ENCODE data around the gene CFAP73.

CFAP73 gene

DNA sequence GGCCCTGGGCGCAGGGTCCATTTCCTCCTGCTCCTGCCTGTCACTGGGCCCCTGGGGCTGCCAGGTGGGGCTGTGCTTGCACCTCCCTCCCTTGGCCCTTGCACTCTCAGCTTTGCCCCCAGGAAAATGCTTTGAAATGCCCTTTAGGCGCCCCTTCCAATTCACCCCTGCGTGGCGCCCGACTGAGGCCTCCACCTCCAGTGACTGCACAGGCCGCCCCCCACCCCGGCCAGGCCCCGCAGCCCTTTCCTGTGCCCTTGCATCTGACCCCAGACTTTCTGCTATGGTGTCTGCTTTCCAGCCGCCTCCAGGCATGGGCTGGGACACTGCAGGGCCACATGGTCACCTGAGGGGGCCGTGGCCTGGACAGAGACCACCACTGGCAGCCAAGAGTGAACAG, 18.3 kb downstream of the CFAP73 start:
- no peaks in the 10 kb centered on the region for H3K9me3 Mint-ChIP-seq
- no peaks in the 10 kb centered on the region for H3K27me3 Mint-ChIP-seq (ENCODE audit: low read depth)
- no peaks in the 10 kb centered on the region for H3K4me1 Mint-ChIP-seq
- peaks cover 56% of the 10 kb centered on the region for H3K36me3 Mint-ChIP-seq (ENCODE audit: low read depth)
- TF ChIP-seq, protein P1, sequence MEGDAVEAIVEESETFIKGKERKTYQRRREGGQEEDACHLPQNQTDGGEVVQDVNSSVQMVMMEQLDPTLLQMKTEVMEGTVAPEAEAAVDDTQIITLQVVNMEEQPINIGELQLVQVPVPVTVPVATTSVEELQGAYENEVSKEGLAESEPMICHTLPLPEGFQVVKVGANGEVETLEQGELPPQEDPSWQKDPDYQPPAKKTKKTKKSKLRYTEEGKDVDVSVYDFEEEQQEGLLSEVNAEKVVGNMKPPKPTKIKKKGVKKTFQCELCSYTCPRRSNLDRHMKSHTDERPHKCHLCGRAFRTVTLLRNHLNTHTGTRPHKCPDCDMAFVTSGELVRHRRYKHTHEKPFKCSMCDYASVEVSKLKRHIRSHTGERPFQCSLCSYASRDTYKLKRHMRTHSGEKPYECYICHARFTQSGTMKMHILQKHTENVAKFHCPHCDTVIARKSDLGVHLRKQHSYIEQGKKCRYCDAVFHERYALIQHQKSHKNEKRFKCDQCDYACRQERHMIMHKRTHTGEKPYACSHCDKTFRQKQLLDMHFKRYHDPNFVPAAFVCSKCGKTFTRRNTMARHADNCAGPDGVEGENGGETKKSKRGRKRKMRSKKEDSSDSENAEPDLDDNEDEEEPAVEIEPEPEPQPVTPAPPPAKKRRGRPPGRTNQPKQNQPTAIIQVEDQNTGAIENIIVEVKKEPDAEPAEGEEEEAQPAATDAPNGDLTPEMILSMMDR (IDR thresholded peaks at IDR 0.05; ENCODE audit: unreplicated experiment in 3 of 3) = no peak
- H3K27ac Mint-ChIP-seq = no peak overlapping the region
- no peak overlapping the region for H3K4me3 Mint-ChIP-seq

DNA sequence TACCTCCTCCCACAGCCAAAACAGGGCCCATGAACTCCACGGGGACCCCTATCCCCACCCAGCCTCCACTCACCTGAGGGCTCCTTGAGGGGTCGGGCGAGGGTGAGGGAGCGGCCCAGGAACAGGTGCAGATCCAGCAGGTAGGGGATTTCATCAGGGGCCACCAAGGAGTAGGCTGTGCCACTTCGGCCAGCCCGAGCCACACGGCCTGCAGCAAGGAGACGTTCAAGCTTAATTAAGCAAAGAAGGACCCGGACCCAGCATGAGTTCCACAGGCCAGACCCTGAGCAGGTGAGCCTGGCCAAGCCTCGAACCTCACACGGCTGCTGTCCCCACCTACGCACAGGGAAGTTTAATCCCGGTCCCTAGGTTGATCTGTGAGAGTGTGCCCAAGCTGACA, 20.2 kb downstream of the CFAP73 start:
- Mint-ChIP-seq H3K27me3 (ENCODE audit: low read depth) (no peaks in the 10 kb centered on the region), H3K9me3 (no peaks in the 10 kb centered on the region), H3K4me3 (no peak overlapping the region), H3K36me3 (ENCODE audit: low read depth) (peaks cover 57% of the 10 kb centered on the region), H3K27ac (no peak overlapping the region), H3K4me1 (peaks cover 3% of the 10 kb centered on the region)
- TF ChIP-seq, protein P1 (IDR thresholded peaks at IDR 0.05; ENCODE audit: unreplicated experiment in 3 of 3) = no peak

- peaks cover 58% of the 10 kb centered on the region for H3K36me3 Mint-ChIP-seq (ENCODE audit: low read depth)
- H3K4me3 Mint-ChIP-seq = no peak overlapping the region
- TF ChIP-seq, protein P1 (IDR thresholded peaks at IDR 0.05; ENCODE audit: unreplicated experiment in 3 of 3) = no peak
- H3K9me3 Mint-ChIP-seq = no peaks in the 10 kb centered on the region
- H3K27me3 Mint-ChIP-seq (ENCODE audit: low read depth) = no peaks in the 10 kb centered on the region
- peaks cover 3% of the 10 kb centered on the region for H3K4me1 Mint-ChIP-seq
- no peak overlapping the region for H3K27ac Mint-ChIP-seq
Observed at GRCh38 chr12:113170457-113170856, 20.9 kb downstream of the CFAP73 start.

DNA sequence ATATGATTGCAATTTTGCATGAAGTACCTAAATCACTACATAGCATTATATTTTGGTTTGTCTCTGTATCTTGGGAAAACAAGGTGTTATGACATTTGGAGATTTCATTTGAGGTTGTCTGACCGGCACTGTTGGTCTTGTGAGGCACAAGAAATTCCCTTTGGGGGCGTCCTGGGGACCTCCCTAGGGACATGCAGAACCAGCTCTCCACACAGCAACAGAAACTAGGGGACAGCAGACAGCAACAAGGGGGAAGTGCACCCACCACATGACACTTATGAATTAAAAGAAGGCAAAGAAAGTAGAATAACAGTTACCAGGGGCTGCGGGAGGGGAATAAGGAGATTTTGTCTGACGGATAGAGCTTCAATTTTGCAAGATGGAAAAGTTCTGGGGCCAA, 21.4 kb downstream of the CFAP73 start:
- H3K4me1 Mint-ChIP-seq = peaks cover 3% of the 10 kb centered on the region

DNA sequence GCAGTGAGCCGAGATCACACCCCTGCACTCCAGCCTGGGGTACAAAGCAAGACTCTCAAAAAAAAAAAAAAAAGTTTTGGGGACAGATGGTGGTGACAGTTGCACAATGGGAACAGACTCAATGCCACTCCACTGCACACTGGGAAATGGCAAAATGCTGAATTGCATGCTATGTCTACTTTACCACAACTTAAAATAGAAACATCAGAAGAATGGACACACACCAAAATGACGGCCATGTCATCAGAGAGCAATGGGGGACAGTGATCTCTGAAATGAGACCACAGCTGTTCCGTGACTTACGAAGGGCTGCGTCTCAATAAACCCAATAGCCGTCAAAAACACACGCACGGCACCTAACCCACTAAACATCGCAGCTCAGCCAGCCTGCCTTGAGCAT, 22.0 kb downstream of the CFAP73 start:
- TF ChIP-seq, protein P1 (IDR thresholded peaks at IDR 0.05; ENCODE audit: unreplicated experiment in 3 of 3) = no peak
- Mint-ChIP-seq H3K4me1 (peaks cover 3% of the 10 kb centered on the region), H3K9me3 (no peaks in the 10 kb centered on the region), H3K4me3 (no peak overlapping the region), H3K27ac (no peak overlapping the region), H3K27me3 (ENCODE audit: low read depth) (no peaks in the 10 kb centered on the region), H3K36me3 (ENCODE audit: low read depth) (peaks cover 61% of the 10 kb centered on the region)

More for the DNA sequence above, 21.4 kb downstream of the CFAP73 start:
- H3K27ac Mint-ChIP-seq = no peak overlapping the region
- H3K4me3 Mint-ChIP-seq = no peak overlapping the region
- peaks cover 59% of the 10 kb centered on the region for H3K36me3 Mint-ChIP-seq (ENCODE audit: low read depth)
- TF ChIP-seq, protein P1 (IDR thresholded peaks at IDR 0.05; ENCODE audit: unreplicated experiment in 3 of 3) = no peak
- no peaks in the 10 kb centered on the region for H3K27me3 Mint-ChIP-seq (ENCODE audit: low read depth)
- no peaks in the 10 kb centered on the region for H3K9me3 Mint-ChIP-seq

DNA sequence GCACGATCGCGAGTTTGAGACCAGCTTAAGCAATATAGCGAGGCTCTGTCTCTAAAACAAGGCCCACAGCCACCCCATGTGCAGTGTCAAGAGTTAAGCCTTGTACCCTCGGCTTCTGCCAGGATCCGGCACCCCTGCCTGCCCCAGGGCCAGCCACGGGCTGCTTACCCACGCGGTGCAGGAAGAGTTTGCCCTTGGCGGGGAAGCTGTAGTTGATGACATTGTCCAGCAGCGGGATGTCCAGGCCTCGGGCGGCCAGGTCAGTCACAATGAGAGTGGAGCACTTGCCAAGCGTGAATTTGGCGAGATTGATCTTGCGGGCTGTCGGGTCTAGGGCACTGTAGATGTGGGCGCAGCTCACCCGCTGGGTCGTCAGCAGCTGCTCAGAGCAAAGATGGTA, 22.7 kb downstream of the CFAP73 start:
- TF ChIP-seq, protein P1 (IDR thresholded peaks at IDR 0.05; ENCODE audit: unreplicated experiment in 3 of 3) = no peak
- H3K9me3 Mint-ChIP-seq = peaks cover 1% of the 10 kb centered on the region
- peaks cover 63% of the 10 kb centered on the region for H3K36me3 Mint-ChIP-seq (ENCODE audit: low read depth)
- H3K27ac Mint-ChIP-seq = no peak overlapping the region
- H3K4me1 Mint-ChIP-seq = peaks cover 3% of the 10 kb centered on the region
- H3K4me3 Mint-ChIP-seq = no peak overlapping the region
- no peaks in the 10 kb centered on the region for H3K27me3 Mint-ChIP-seq (ENCODE audit: low read depth)
